ENCODE results near the gene PTPRU. TPM values are rescaled to one million over a fixed set of nuclear protein-coding genes. Genes with fewer than 3 reads are reported as not detected.

PTPRU gene
- total and polyA plus RNA-seq, 2 experiments from 2014 or later: 8.0 to 105 TPM

- Histone ChIP-seq H2AFZ (no peak overlapping the region), H3K27me3 (ENCODE audit: insufficient read depth) (no peaks in the 10 kb centered on the region), H3K36me3 (ENCODE audit: insufficient read depth) (peaks cover 5% of the 10 kb centered on the region), H4K20me1 (replicated peaks; ENCODE audit: insufficient read depth) (no peaks in the 10 kb centered on the region), H3K9me2 (ENCODE audit: insufficient read depth) (no peaks in the 10 kb centered on the region), H3K79me2 (replicated peaks; ENCODE audit: insufficient read depth) (no peaks in the 10 kb centered on the region), H3K27ac (ENCODE audit: low read depth) (no peak overlapping the region), H3K4me2 (no peak overlapping the region), H3F3A (replicated peaks; ENCODE audit: low read depth) (0 out of 2 replicates have a peak, but pooled peaks cover 3% of the 10 kb centered on the region), H3K4me3 (no peak overlapping the region), H3K4me1 (ENCODE audit: insufficient read depth) (no peaks in the 10 kb centered on the region)
- Mint-ChIP-seq H3K27me3 (ENCODE audit: insufficient read depth, low read depth, poor library complexity) (peaks cover 10% of the 10 kb centered on the region), H3K36me3 (ENCODE audit: low read depth) (peaks cover 45% of the 10 kb centered on the region), H3K27ac (no peak overlapping the region; the same call in 1 of the 2 replicates), H3K9me3 (no peaks in the 10 kb centered on the region), H3K4me1 (peaks cover 4% of the 10 kb centered on the region), H3K4me3 (no peak overlapping the region)
- no peak for TF ChIP-seq JUNB (IDR thresholded peaks at IDR 0.05; ENCODE audit: unreplicated experiment)
- no peak for TF ChIP-seq EZH2 (IDR thresholded peaks at IDR 0.05; ENCODE audit: low read depth, unreplicated experiment)
- TF ChIP-seq STAT1 (IDR thresholded peaks at IDR 0.05; ENCODE audit: unreplicated experiment): no peak
- TF ChIP-seq CREB1 (CRISPR knock-in tag; IDR thresholded peaks at IDR 0.05; ENCODE audit: low read depth): no peak
- no peak for TF ChIP-seq CTCF (conservative IDR thresholded peaks at IDR 0.05; ENCODE audit: low read depth in 2 of 2)
- TF ChIP-seq ZNF462 (CRISPR knock-in tag; IDR thresholded peaks at IDR 0.05): no peak
- no peak for TF ChIP-seq ZNF114 (CRISPR knock-in tag; IDR thresholded peaks at IDR 0.05)
- no peak for TF ChIP-seq EZH2phosphoT487 (IDR thresholded peaks at IDR 0.05; ENCODE audit: unreplicated experiment)
- no peak for TF ChIP-seq REST (IDR thresholded peaks at IDR 0.05; ENCODE audit: unreplicated experiment)
- no peak for DNase-seq (ENCODE audit: low spot score)
- ATAC-seq: no peak
These were observed 39.3 kb upstream of the PTPRU start for GRCh38 chr1:29196863-29197589.

All from GM23338 (cell line).